Chondrocyte (in vitro differentiated cells): ENCODE data around the gene POLD1. TPM values are rescaled to one million over a fixed set of nuclear protein-coding genes. Genes with fewer than 3 reads are reported as not detected.

Experiments
- DNase-seq: peaks from one replicate; pipeline ENCODE4 v3.0.0; 2021; ENCODE audit warnings: mixed read lengths, low spot score
- H3K27ac Mint-ChIP-seq: one replicate; pipeline ENCODE4 v1.8.0; 2021; ENCODE audit warnings: mild to moderate bottlenecking, moderate library complexity, mixed read lengths; ENCODE audit not compliant: unreplicated experiment
- H3K27me3 Mint-ChIP-seq: 2 replicates; pipeline ENCODE4 v1.8.0; 2021; ENCODE audit warnings: low read depth, mixed read lengths
- H3K36me3 Mint-ChIP-seq: 2 replicates; pipeline ENCODE4 v1.8.0; 2021; ENCODE audit warnings: low read depth, mixed read lengths
- H3K4me1 Mint-ChIP-seq: 2 replicates; pipeline ENCODE4 v1.8.0; 2021; ENCODE audit warnings: low read depth, mild to moderate bottlenecking, mixed read lengths
- H3K4me3 Mint-ChIP-seq: one replicate; pipeline ENCODE4 v1.8.0; 2021; ENCODE audit warnings: mild to moderate bottlenecking, moderate library complexity, mixed read lengths; ENCODE audit not compliant: unreplicated experiment
- H3K9me3 Mint-ChIP-seq: 2 replicates; pipeline ENCODE4 v1.8.0; 2021; ENCODE audit warnings: low read depth, mixed read lengths
- CTCF ChIP-seq: fragments of 200-600 bp; sonication (generic); IDR thresholded peaks from 2 replicates; pipeline ENCODE4 v1.5.0; 2021; ENCODE audit warnings: antibody characterized with exemption, mild to moderate bottlenecking, moderate library complexity
- total RNA-seq: library from RNA; stranded (reverse); gene quantifications from 3 replicates; pipeline ENCODE4 v1.2.1, GENCODE V29; 2021

Gene POLD1
- total RNA-seq, 1 donor from 2014 or later: 15.8 TPM

DNA sequence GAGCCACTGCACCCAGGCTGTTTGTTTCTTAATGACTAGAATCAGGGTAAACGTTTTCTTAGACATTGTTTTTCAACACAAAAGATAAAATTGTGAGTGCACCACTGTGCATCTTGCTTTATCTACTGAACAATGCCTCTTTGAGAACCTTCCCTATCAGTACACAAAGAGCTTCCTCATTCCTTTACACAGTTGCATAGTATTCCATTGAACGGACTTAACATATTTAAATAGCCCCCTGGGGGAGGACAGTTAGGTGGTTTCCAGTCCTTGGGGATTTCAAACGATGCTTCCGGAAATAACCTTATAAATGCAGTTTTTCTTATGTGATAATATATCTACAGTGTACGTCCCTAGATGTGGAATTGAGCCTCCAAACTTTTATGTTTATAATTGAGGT lies 8.6 kb downstream of the POLD1 start:
- DNase-seq: no peak
- Mint-ChIP-seq H3K27ac (no peak overlapping the region), H3K4me1 (no peaks in the 10 kb centered on the region), H3K27me3 (no peaks in the 10 kb centered on the region), H3K36me3 (no peaks in the 10 kb centered on the region), H3K9me3 (no peaks in the 10 kb centered on the region), H3K4me3 (no peak overlapping the region)
- no peak for TF ChIP-seq CTCF

DNA sequence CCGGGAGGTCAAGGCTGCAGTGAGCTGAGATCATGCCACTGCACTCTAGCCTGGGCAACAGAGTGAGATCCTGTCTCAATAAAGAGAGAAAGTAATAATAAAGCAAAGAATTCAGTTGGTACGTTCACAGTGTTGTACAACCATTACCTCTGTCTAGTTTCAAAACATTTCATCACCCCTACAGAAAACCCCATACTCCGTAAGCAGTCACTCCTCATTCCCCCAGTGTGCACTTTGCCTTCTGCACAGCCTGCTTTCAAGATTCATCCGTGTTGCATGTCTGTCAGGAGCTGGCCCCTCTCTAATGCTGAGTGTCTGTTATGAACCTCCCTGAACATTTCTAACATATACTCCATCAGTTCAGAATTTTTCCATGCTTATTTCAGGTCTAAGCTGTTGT lies 9.4 kb downstream of the POLD1 start:
- Mint-ChIP-seq H3K36me3 (no peaks in the 10 kb centered on the region), H3K4me1 (no peaks in the 10 kb centered on the region), H3K27me3 (no peaks in the 10 kb centered on the region), H3K9me3 (no peaks in the 10 kb centered on the region), H3K27ac (no peak overlapping the region), H3K4me3 (no peak overlapping the region)
- no peak for DNase-seq
- no peak for TF ChIP-seq CTCF

DNA sequence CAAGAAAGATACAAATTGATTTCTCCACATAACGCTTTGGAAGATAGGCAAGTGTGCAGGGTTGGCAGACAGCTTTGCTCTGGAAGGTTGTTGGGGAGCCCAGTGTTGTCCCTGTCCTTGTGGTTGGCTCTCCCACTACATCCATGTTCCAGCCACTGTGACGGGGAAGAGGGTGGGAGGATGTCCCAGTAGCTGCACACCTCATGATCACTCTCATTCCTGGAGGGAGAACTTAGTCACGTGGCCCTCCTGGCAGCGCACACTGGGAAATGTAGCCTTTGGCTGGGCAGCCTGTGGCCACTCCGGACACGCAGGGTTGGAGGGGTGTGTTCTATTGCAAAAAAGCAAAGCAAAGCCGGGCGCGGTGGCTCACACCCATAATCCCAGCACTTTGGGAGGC lies 9.9 kb downstream of the POLD1 start:
- no peak overlapping the region for H3K4me3 Mint-ChIP-seq
- no peaks in the 10 kb centered on the region for H3K36me3 Mint-ChIP-seq
- no peaks in the 10 kb centered on the region for H3K9me3 Mint-ChIP-seq
- H3K27me3 Mint-ChIP-seq: no peaks in the 10 kb centered on the region
- no peak overlapping the region for H3K27ac Mint-ChIP-seq
- no peak for TF ChIP-seq CTCF
- H3K4me1 Mint-ChIP-seq: no peaks in the 10 kb centered on the region
- DNase-seq: no peak

GRCh38 chr19:50398675-50399367 lies 14.7 kb downstream of the POLD1 start:
- TF ChIP-seq CTCF: no peak
- H3K27ac Mint-ChIP-seq: no peak overlapping the region

DNA sequence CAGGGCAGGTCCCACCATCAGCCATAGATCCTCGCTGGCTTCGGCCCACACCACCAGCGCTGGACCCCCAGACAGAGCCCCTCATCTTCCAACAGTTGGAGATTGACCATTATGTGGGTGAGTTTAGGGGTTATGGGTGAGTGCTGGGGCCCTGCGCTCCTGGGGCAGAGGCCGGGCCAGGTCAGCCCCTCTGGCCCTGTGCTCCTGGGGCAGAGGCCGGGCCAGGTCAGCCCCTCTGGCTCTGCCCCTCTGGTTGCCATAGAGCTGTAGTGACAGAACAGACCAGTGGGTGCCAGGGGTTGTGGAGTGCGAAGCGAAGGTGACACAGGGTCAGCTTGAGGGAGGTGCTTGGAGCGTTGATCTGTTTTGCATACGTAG lies 15.2 kb downstream of the POLD1 start:
- no peak for TF ChIP-seq CTCF
- Mint-ChIP-seq H3K4me3 (no peak overlapping the region), H3K27ac (no peak overlapping the region), H3K36me3 (peaks cover 2% of the 10 kb centered on the region), H3K9me3 (no peaks in the 10 kb centered on the region), H3K4me1 (no peaks in the 10 kb centered on the region), H3K27me3 (no peaks in the 10 kb centered on the region)
- peak; percentile 72 for DNase-seq

More at GRCh38 chr19:50398675-50399367, 14.7 kb downstream of the POLD1 start:
- peaks cover 2% of the 10 kb centered on the region for H3K36me3 Mint-ChIP-seq
- DNase-seq: no peak
- H3K27me3 Mint-ChIP-seq: no peaks in the 10 kb centered on the region
- no peaks in the 10 kb centered on the region for H3K4me1 Mint-ChIP-seq
- H3K4me3 Mint-ChIP-seq: no peak overlapping the region
- H3K9me3 Mint-ChIP-seq: no peaks in the 10 kb centered on the region
